Neural progenitor cell (in vitro differentiated cells): ENCODE measurements around the gene HBA1. TPM values are rescaled to one million over a fixed set of nuclear protein-coding genes. Genes with fewer than 3 reads are reported as not detected.

Experiments
- DNase-seq: peaks from one replicate; pipeline ENCODE4 v3.0.0-alpha.2; 2016; ENCODE audit warnings: low spot score
- H2AFZ ChIP-seq: fragments of 200-600 bp; sonication (generic); replicated peaks from 2 replicates; pipeline ENCODE4 v1.6.1; 2016; ENCODE audit warnings: antibody characterized with exemption
- H3F3A ChIP-seq: fragments of 200-600 bp; sonication (generic); 2 replicates; pipeline ENCODE4 v1.6.1; 2016; ENCODE audit warnings: antibody characterized with exemption, low read depth
- H3K27ac ChIP-seq: fragments of 200-600 bp; sonication (generic); 2 replicates; pipeline ENCODE4 v1.5.1; 2016; ENCODE audit warnings: mild to moderate bottlenecking
- H3K27me3 ChIP-seq: fragments of 200-600 bp; sonication (generic); 2 replicates; pipeline ENCODE4 v1.6.1; 2016; ENCODE audit warnings: mild to moderate bottlenecking, moderate library complexity
- H3K36me3 ChIP-seq: fragments of 200-600 bp; sonication (generic); 2 replicates; pipeline ENCODE4 v1.5.1; 2016
- H3K4me1 ChIP-seq: fragments of 200-600 bp; sonication (generic); 2 replicates; pipeline ENCODE4 v1.6.1; 2016; ENCODE audit warnings: mixed run types
- H3K4me2 ChIP-seq: fragments of 200-600 bp; sonication (generic); 2 replicates; pipeline ENCODE4 v1.6.1; 2016
- H3K4me3 ChIP-seq: fragments of 200-600 bp; sonication (generic); 2 replicates; pipeline ENCODE4 v1.5.1; 2016
- H3K79me2 ChIP-seq: fragments of 200-600 bp; sonication (generic); 2 replicates; pipeline ENCODE4 v1.6.1; 2016; ENCODE audit warnings: low read depth
- H3K9ac ChIP-seq: fragments of 200-600 bp; sonication (generic); 2 replicates; pipeline ENCODE4 v1.6.1; 2016
- H3K9me3 ChIP-seq: fragments of 200-600 bp; sonication (generic); 2 replicates; pipeline ENCODE4 v1.5.1; 2016; ENCODE audit warnings: low read depth
- H4K20me1 ChIP-seq: fragments of 200-600 bp; sonication (generic); 2 replicates; pipeline ENCODE4 v1.6.1; 2016; ENCODE audit warnings: low read depth
- H3K27ac Mint-ChIP-seq: 3 replicates; pipeline ENCODE4 v1.8.0; 2021; ENCODE audit warnings: mixed read lengths
- H3K27me3 Mint-ChIP-seq: 2 replicates; pipeline ENCODE4 v1.8.0; 2022; ENCODE audit warnings: low read depth, mild to moderate bottlenecking, inconsistent platforms, moderate library complexity, mixed read lengths; ENCODE audit not compliant: insufficient read depth
- H3K36me3 Mint-ChIP-seq: 3 replicates; pipeline ENCODE4 v1.8.0; 2021; ENCODE audit warnings: mixed read lengths
- H3K4me1 Mint-ChIP-seq: 3 replicates; pipeline ENCODE4 v1.8.0; 2021; ENCODE audit warnings: mixed read lengths
- H3K4me3 Mint-ChIP-seq: 3 replicates; pipeline ENCODE4 v1.8.0; 2021; ENCODE audit warnings: mild to moderate bottlenecking, moderate library complexity, mixed read lengths
- H3K9me3 Mint-ChIP-seq: 3 replicates; pipeline ENCODE4 v1.8.0; 2020; ENCODE audit warnings: mixed read lengths
- EZH2 ChIP-seq: fragments of 200-600 bp; sonication (generic); IDR thresholded peaks from 2 replicates; pipeline ENCODE4 v1.6.1; 2017; ENCODE audit warnings: antibody characterized with exemption, mild to moderate bottlenecking, moderate library complexity
- EZH2phosphoT487 ChIP-seq: fragments of 200-600 bp; sonication (generic); IDR thresholded peaks from 2 replicates; pipeline ENCODE4 v1.6.1; 2017; ENCODE audit warnings: antibody characterized with exemption
- total RNA-seq: library from RNA; depleted of rRNA; stranded (reverse); fragments of >200 nt; gene quantifications from 2 replicates; pipeline ENCODE4 v1.2.3, GENCODE V29; 2015; ENCODE audit warnings: low replicate concordance
- TF ChIP-seq, protein P1 (sequence below): fragments of 200-600 bp; sonication (generic); IDR thresholded peaks from 2 replicates; pipeline ENCODE4 v1.5.1; 2017; ENCODE audit warnings: antibody characterized with exemption, mild to moderate bottlenecking

The HBA1 gene
- total RNA-seq, 1 donor from 2014 or later, result not detected

GRCh38 chr16:179211-180092 lies 3.0 kb downstream of the HBA1 start:
- H3K9ac ChIP-seq, result no peak overlapping the region
- H3K4me1 ChIP-seq, result no peaks in the 10 kb centered on the region
- DNase-seq, result no peak
- TF ChIP-seq, protein P1, sequence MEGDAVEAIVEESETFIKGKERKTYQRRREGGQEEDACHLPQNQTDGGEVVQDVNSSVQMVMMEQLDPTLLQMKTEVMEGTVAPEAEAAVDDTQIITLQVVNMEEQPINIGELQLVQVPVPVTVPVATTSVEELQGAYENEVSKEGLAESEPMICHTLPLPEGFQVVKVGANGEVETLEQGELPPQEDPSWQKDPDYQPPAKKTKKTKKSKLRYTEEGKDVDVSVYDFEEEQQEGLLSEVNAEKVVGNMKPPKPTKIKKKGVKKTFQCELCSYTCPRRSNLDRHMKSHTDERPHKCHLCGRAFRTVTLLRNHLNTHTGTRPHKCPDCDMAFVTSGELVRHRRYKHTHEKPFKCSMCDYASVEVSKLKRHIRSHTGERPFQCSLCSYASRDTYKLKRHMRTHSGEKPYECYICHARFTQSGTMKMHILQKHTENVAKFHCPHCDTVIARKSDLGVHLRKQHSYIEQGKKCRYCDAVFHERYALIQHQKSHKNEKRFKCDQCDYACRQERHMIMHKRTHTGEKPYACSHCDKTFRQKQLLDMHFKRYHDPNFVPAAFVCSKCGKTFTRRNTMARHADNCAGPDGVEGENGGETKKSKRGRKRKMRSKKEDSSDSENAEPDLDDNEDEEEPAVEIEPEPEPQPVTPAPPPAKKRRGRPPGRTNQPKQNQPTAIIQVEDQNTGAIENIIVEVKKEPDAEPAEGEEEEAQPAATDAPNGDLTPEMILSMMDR, result no peak
- TF ChIP-seq EZH2phosphoT487 (no peak), EZH2 (no peak)
- no peaks in the 10 kb centered on the region for H3K79me2 ChIP-seq
- peak overlapping the region; percentile 75 for H3K4me3 Mint-ChIP-seq
- H3K36me3 ChIP-seq, result no peaks in the 10 kb centered on the region
- peaks cover 48% of the 10 kb centered on the region for H3F3A ChIP-seq
- H3K4me2 ChIP-seq, result no peak overlapping the region
- no peak overlapping the region for H3K27ac Mint-ChIP-seq
- peaks cover 44% of the 10 kb centered on the region for H3K27me3 Mint-ChIP-seq
- H3K4me3 ChIP-seq, result no peak overlapping the region
- no peaks in the 10 kb centered on the region for H3K9me3 ChIP-seq
- no peak overlapping the region for H3K27ac ChIP-seq
- H3K4me1 Mint-ChIP-seq, result peaks cover 9% of the 10 kb centered on the region
- peaks cover 67% of the 10 kb centered on the region for H3K27me3 ChIP-seq
- peaks cover 60% of the 10 kb centered on the region for H4K20me1 ChIP-seq
- H2AFZ ChIP-seq, result no peak overlapping the region
- H3K9me3 Mint-ChIP-seq, result peaks cover 2% of the 10 kb centered on the region
- no peaks in the 10 kb centered on the region for H3K36me3 Mint-ChIP-seq

DNA sequence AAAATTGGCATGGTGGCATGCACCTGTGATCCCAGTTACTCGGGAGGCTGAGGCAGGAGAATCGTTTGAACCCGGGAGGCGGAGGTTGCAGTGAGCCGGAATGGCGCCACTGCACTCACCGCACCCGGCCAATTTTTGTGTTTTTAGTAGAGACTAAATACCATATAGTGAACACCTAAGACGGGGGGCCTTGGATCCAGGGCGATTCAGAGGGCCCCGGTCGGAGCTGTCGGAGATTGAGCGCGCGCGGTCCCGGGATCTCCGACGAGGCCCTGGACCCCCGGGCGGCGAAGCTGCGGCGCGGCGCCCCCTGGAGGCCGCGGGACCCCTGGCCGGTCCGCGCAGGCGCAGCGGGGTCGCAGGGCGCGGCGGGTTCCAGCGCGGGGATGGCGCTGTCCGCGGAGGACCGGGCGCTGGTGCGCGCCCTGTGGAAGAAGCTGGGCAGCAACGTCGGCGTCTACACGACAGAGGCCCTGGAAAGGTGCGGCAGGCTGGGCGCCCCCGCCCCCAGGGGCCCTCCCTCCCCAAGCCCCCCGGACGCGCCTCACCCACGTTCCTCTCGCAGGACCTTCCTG lies 3.7 kb downstream of the HBA1 start, which contains the start of gene HBQ1:
HBQ1 (plus strand) TSS at position 359 of the 575 bp plus-strand sequence; CDS start at position 387, 28 bp downstream.
- Histone ChIP-seq H3K4me1 (no peaks in the 10 kb centered on the region), H3K9ac (no peak within 1 kb of the TSS), H3K9me3 (no peaks in the 10 kb centered on the region), H2AFZ (peak within 1 kb of the TSS; percentile 2), H3K36me3 (no peaks in the 10 kb centered on the region), H3K4me2 (peak within 1 kb of the TSS; percentile 73), H3F3A (peaks cover 55% of the 10 kb centered on the region), H4K20me1 (peaks cover 55% of the 10 kb centered on the region), H3K79me2 (no peaks in the 10 kb centered on the region), H3K4me3 (peak within 1 kb of the TSS; percentile 44), H3K27ac (no peak within 1 kb of the TSS), H3K27me3 (peaks cover 60% of the 10 kb centered on the region)
- no peaks in the 10 kb centered on the region for H3K9me3 Mint-ChIP-seq
- H3K27me3 Mint-ChIP-seq, result peaks cover 36% of the 10 kb centered on the region
- TF ChIP-seq EZH2phosphoT487, result peak; percentile 20
- no peak for TF ChIP-seq EZH2
- TF ChIP-seq, protein P1, result peak; percentile 66
- no peak within 1 kb of the TSS for H3K27ac Mint-ChIP-seq
- H3K36me3 Mint-ChIP-seq, result no peaks in the 10 kb centered on the region
- H3K4me1 Mint-ChIP-seq, result peaks cover 7% of the 10 kb centered on the region
- peak; percentile 78 for DNase-seq
- H3K4me3 Mint-ChIP-seq, result peak within 1 kb of the TSS; percentile 75

GRCh38 chr16:180681-181564 lies 4.4 kb downstream of the HBA1 start:
- H3K9me3 Mint-ChIP-seq, result no peaks in the 10 kb centered on the region

More at GRCh38 chr16:180681-181564, 4.4 kb downstream of the HBA1 start:
- peak overlapping the region; percentile 2 for H2AFZ ChIP-seq
- peaks cover 4% of the 10 kb centered on the region for H3K36me3 Mint-ChIP-seq
- H3K9me3 ChIP-seq, result no peaks in the 10 kb centered on the region
- peak overlapping the region; percentile 44 for H3K4me3 ChIP-seq
- H3K27ac ChIP-seq, result no peak overlapping the region
- H4K20me1 ChIP-seq, result peaks cover 49% of the 10 kb centered on the region
- H3F3A ChIP-seq, result peaks cover 55% of the 10 kb centered on the region
- H3K4me1 ChIP-seq, result no peaks in the 10 kb centered on the region
- no peaks in the 10 kb centered on the region for H3K36me3 ChIP-seq
- H3K4me1 Mint-ChIP-seq, result peaks cover 7% of the 10 kb centered on the region
- DNase-seq, result peak; percentile 93
- H3K9ac ChIP-seq, result no peak overlapping the region
- peak; percentile 71 for TF ChIP-seq EZH2
- TF ChIP-seq, protein P1, result no peak
- H3K27me3 ChIP-seq, result peaks cover 52% of the 10 kb centered on the region
- peak overlapping the region; percentile 63 for H3K4me3 Mint-ChIP-seq
- H3K27ac Mint-ChIP-seq, result no peak overlapping the region
- H3K27me3 Mint-ChIP-seq, result peaks cover 31% of the 10 kb centered on the region
- H3K4me2 ChIP-seq, result peak overlapping the region; percentile 73
- no peaks in the 10 kb centered on the region for H3K79me2 ChIP-seq
